Nephron progenitor cell (in vitro differentiated cells): ENCODE results near the gene AVL9.
"Not testable (repeated sequence)": the region's sequence is repeated elsewhere in the genome, so short reads cannot be mapped to it uniquely, and the experiment has no call there.

Source experiments
- DNase-seq: peaks from one replicate; pipeline ENCODE4 v3.0.0; 2021
- H3K27ac Mint-ChIP-seq: 2 replicates; pipeline ENCODE4 v1.8.0; 2021; ENCODE audit warnings: mild to moderate bottlenecking, moderate library complexity, mixed read lengths
- H3K27me3 Mint-ChIP-seq: 2 replicates; pipeline ENCODE4 v1.8.0; 2021; ENCODE audit warnings: mild to moderate bottlenecking, low read depth, mixed read lengths; ENCODE audit not compliant: poor library complexity
- H3K36me3 Mint-ChIP-seq: 2 replicates; pipeline ENCODE4 v1.8.0; 2021; ENCODE audit warnings: low read depth, mixed read lengths
- H3K4me1 Mint-ChIP-seq: 2 replicates; pipeline ENCODE4 v1.8.0; 2021; ENCODE audit warnings: mixed read lengths
- H3K4me3 Mint-ChIP-seq: 2 replicates; pipeline ENCODE4 v1.8.0; 2021; ENCODE audit warnings: mild to moderate bottlenecking, moderate library complexity, mixed read lengths
- H3K9me3 Mint-ChIP-seq: 2 replicates; pipeline ENCODE4 v1.8.0; 2021; ENCODE audit warnings: mild to moderate bottlenecking, moderate library complexity, mixed read lengths
- TF ChIP-seq, protein P1 (sequence below): fragments of 200-600 bp; sonication (generic); IDR thresholded peaks from 2 replicates; pipeline ENCODE4 v1.5.0; 2021; ENCODE audit warnings: antibody characterized with exemption

AVL9 gene

DNA sequence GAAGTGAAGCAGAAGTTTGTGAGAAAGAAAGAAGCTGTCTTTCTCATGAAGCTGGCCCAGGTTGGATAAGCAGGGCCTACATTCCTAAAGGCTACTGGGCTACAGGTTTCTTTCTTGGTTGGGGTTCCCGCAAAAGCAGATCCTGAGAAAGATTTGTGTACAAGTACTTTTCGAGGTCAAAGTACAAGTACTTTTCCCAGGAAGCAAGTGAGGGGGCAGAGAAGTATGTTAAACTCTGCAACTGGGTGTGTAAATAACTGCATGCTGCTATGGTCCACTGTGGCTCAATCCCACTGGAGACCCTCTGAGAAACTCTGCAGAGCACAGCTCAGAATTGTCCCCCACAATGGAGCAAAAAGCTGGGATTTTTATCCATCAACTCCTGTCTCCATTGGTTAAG is 33.8 kb upstream of the AVL9 start:
- no peak for DNase-seq
- Mint-ChIP-seq H3K36me3 (peaks cover 7% of the 10 kb centered on the region), H3K27ac (no peak overlapping the region), H3K4me1 (peaks cover 19% of the 10 kb centered on the region), H3K9me3 (peaks cover 4% of the 10 kb centered on the region), H3K27me3 (no peaks in the 10 kb centered on the region), H3K4me3 (no peak overlapping the region)
- TF ChIP-seq, protein P1, sequence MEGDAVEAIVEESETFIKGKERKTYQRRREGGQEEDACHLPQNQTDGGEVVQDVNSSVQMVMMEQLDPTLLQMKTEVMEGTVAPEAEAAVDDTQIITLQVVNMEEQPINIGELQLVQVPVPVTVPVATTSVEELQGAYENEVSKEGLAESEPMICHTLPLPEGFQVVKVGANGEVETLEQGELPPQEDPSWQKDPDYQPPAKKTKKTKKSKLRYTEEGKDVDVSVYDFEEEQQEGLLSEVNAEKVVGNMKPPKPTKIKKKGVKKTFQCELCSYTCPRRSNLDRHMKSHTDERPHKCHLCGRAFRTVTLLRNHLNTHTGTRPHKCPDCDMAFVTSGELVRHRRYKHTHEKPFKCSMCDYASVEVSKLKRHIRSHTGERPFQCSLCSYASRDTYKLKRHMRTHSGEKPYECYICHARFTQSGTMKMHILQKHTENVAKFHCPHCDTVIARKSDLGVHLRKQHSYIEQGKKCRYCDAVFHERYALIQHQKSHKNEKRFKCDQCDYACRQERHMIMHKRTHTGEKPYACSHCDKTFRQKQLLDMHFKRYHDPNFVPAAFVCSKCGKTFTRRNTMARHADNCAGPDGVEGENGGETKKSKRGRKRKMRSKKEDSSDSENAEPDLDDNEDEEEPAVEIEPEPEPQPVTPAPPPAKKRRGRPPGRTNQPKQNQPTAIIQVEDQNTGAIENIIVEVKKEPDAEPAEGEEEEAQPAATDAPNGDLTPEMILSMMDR = no peak

- TF ChIP-seq, protein P1 = no peak
These were observed 32.8 kb upstream of the AVL9 start for GRCh38 chr7:32462451-32462850.

GRCh38 chr7:32462977-32463376 is 32.3 kb upstream of the AVL9 start:
- TF ChIP-seq, protein P1 = no peak
- Mint-ChIP-seq H3K9me3 (peaks cover 4% of the 10 kb centered on the region), H3K27me3 (no peaks in the 10 kb centered on the region), H3K36me3 (peaks cover 6% of the 10 kb centered on the region), H3K4me1 (peaks cover 19% of the 10 kb centered on the region), H3K4me3 (no peak overlapping the region), H3K27ac (no peak overlapping the region)
- DNase-seq = no peak

More at GRCh38 chr7:32462451-32462850, 32.8 kb upstream of the AVL9 start:
- Mint-ChIP-seq H3K27ac (no peak overlapping the region), H3K27me3 (no peaks in the 10 kb centered on the region), H3K4me1 (peaks cover 19% of the 10 kb centered on the region), H3K9me3 (peaks cover 4% of the 10 kb centered on the region), H3K36me3 (peaks cover 7% of the 10 kb centered on the region), H3K4me3 (no peak overlapping the region)
- no peak for DNase-seq

DNA sequence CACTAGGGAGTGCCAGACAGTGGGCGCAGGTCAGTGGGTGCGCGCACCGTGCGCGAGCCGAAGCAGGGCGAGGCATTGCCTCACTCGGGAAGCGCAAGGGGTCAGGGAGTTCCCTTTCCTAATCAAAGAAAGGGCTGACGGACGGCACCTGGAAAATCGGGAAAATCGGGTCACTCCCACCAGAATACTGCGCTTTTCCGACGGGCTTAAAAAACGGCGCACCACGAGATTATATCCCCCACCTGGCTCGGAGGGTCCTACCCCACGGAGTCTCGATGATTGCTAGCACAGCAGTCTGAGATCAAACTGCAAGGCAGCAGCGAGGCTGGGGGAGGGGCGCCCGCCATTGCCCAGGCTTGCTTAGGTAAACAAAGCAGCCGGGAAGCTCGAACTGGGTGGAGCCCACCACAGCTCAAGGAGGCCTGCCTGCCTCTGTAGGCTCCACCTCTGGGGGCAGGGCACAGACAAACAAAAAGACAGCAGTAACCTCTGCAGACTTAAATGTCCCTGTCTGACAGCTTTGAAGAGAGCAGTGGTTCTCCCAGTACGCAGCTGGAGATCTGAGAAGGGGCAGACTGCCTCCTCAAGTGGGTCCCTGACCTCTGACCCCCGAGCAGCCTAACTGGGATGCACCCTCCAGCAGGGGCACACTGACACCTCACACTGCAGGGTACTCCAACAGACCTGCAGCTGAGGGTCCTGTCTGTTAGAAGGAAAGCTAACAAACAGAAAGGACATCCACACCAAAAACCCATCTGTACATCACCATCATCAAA is 30.5 kb upstream of the AVL9 start:
- H3K27ac Mint-ChIP-seq, H3K36me3 Mint-ChIP-seq, H3K9me3 Mint-ChIP-seq, DNase-seq, H3K27me3 Mint-ChIP-seq: not testable (repeated sequence)
- H3K4me1 Mint-ChIP-seq = peaks cover 19% of the 10 kb centered on the region
- H3K4me3 Mint-ChIP-seq = peak overlapping the region; percentile 68

DNA sequence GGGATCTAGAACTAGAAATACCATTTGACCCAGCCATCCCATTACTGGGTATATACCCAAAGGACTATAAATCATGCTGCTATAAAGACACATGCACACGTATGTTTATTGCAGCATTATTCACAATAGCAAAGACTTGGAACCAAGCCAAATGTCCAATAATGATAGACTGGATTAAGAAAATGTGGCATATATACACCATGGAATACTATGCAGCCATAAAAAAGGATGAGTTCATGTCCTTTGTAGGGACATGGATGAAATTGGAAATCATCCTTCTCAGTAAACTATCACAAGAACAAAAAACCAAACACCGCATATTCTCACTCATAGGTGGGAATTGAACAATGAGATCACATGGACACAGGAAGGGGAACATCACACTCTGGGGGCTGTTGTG is 25.3 kb upstream of the AVL9 start:
- not testable (repeated sequence) for H3K4me1 Mint-ChIP-seq, H3K36me3 Mint-ChIP-seq, H3K9me3 Mint-ChIP-seq, H3K27ac Mint-ChIP-seq, H3K4me3 Mint-ChIP-seq, H3K27me3 Mint-ChIP-seq, DNase-seq

DNA sequence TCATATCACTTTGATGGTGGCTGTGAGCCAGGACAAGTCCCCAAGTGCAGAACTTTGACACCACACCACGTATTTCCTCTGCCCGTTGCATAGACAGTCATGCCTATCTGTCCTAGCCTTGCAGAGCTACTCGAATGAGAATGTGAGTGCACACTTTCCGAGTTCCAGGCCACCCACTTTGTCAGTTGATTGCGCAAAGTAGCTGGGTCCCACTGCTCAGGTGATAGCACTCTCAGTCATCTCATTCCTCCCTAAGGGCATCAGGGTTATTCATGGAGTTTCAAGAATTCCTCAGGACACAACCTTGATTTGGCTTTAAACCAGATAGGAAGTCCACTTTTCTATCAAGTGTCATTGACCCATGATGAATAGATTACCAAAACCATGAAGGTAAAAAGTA is 24.4 kb upstream of the AVL9 start:
- TF ChIP-seq, protein P1 = no peak
- Mint-ChIP-seq H3K27me3 (peaks cover 9% of the 10 kb centered on the region), H3K4me3 (no peak overlapping the region), H3K27ac (no peak overlapping the region), H3K9me3 (peaks cover 6% of the 10 kb centered on the region), H3K4me1 (no peaks in the 10 kb centered on the region), H3K36me3 (no peaks in the 10 kb centered on the region)
- no peak for DNase-seq

DNA sequence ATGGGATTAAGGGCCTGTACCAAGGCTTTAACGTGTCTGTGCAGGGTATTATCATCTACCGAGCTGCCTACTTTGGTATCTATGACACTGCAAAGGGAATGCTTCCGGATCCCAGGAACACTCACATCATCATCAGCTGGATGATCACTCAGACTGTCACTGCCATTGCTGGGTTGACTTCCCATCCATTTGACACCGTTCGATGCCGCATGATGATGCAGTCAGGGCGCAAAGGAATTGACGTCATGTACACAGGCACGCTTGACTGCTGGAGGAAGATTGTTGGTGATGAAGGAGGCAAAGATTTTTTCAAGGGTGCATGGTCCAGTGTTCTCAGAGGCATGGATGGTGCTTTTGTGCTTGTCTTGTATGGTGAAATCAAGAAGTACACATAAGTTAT is 23.3 kb upstream of the AVL9 start:
- no peak overlapping the region for H3K4me3 Mint-ChIP-seq
- H3K9me3 Mint-ChIP-seq = peaks cover 6% of the 10 kb centered on the region
- no peak for DNase-seq
- TF ChIP-seq, protein P1 = no peak
- no peaks in the 10 kb centered on the region for H3K4me1 Mint-ChIP-seq
- H3K27me3 Mint-ChIP-seq = peaks cover 9% of the 10 kb centered on the region
- H3K36me3 Mint-ChIP-seq = no peaks in the 10 kb centered on the region
- H3K27ac Mint-ChIP-seq = no peak overlapping the region
